Psoas muscle (tissue), 8 donors: ENCODE measurements around the gene AP3S1. TPM values are rescaled to one million over a fixed set of nuclear protein-coding genes. Genes with fewer than 3 reads are reported as not detected.

Experiments used
- ATAC-seq, 4 donors: fragments of 200-7000 bp; cut with Tn5 transposase; one replicate each; pipeline ENCODE4 v1.9.1; 2020; ENCODE audit warnings: moderate library complexity in 3 of 4, mild to moderate bottlenecking in 2 of 4
- DNase-seq, 2 donors: peaks; one replicate each; pipeline ENCODE4 v3.0.0-alpha.2; 2020
- H3K27ac ChIP-seq: fragments of 200-600 bp; one replicate; pipeline ENCODE4 v1.8.0; 2022
- H3K27me3 ChIP-seq, 3 donors: fragments of 200-600 bp in 1 of 3; one replicate each; pipeline versions ENCODE4 v1.6.1 to v1.8.0; 2013 to 2022; ENCODE audit warnings: low read length in 2 of 3, mild to moderate bottlenecking in 2 of 3, moderate library complexity in 1 of 3; ENCODE audit not compliant: insufficient read depth in 3 of 3
- H3K36me3 ChIP-seq, 2 donors: fragments of 200-600 bp in 1 of 2; one replicate each; pipeline versions ENCODE4 v1.6.1 to v1.8.0; 2013 to 2022; ENCODE audit warnings: low read depth in 1 of 2, mild to moderate bottlenecking in 1 of 2, moderate library complexity in 1 of 2; ENCODE audit not compliant: insufficient read depth in 1 of 2
- H3K4me1 ChIP-seq: fragments of 200-600 bp; one replicate; pipeline ENCODE4 v1.8.0; 2022
- H3K4me3 ChIP-seq: fragments of 200-600 bp; one replicate; pipeline ENCODE4 v1.8.0; 2022; ENCODE audit warnings: mild to moderate bottlenecking
- H3K9me3 ChIP-seq: fragments of 200-600 bp; one replicate; pipeline ENCODE4 v1.8.0; 2022
- CTCF ChIP-seq: fragments of 200-600 bp; IDR thresholded peaks from one replicate; pipeline ENCODE4 v1.8.0; 2022; ENCODE audit warnings: antibody characterized with exemption
- WGBS, 3 donors: extraction: QIAGEN DNeasy Blood & Tissue Kit; methylation state at CpG; one replicate each; pipeline versions ENCODE4 v1.1.6 to v1.1.7; 2013; 5-methylcytosine and 5-hydroxymethylcytosine counted together
- intact Hi-C, 2 donors: fragments of 100-400 bp; cut with DNase I; formaldehyde crosslinking; loops; one replicate each; pipeline versions ENCODE4 v1.11.0 to v1.14.2; 2022
- polyA plus RNA-seq, 3 donors: library from polyadenylated mRNA; stranded (reverse); fragments of 200-250 nt; gene quantifications; one replicate each; pipeline ENCODE4 v1.2.3, GENCODE V29; 2013
- total RNA-seq, 4 donors: library from RNA; stranded (reverse); fragmentation: NEBNext Ultra II Directional in 2 of 4; extraction: Animal tissue kit (Norgen Biotek cat#: 25700) in 2 of 4; gene quantifications; one replicate each; pipeline versions ENCODE4 v1.2.1 to v1.2.4, GENCODE V29; 2021 to 2023
- donor health status: healthy with polysubstance abuse.
- donor health status: DM: no; HTN: no; CAD: no; lungs with moderate emphysema.
- donor health status: Bipolar disorder and iron deficiency.
- donor health status: healthy.
- donor health status: DM: yes; HTN: yes; CAD: no.
- donor health status: DM: no; HTN: no; CAD: no.
- donor health status: DM: no; HTN: no; CAD: no.
- donor health status: DM: yes; HTN: yes; CAD: no.

Gene AP3S1
- total and polyA plus RNA-seq, 7 donors: 20.2 to 30.8 (median 27.6) TPM

- no peak overlapping the region for H3K4me3 ChIP-seq
- no peaks in the 10 kb centered on the region for H3K27me3 ChIP-seq
- H3K4me1 ChIP-seq: no peaks in the 10 kb centered on the region
- no peaks in the 10 kb centered on the region for H3K9me3 ChIP-seq
- 88 to 93% (median 88%) methylated on average over 2 of the region's 2 CpGs for WGBS, 3 donors
- H3K27ac ChIP-seq: no peak overlapping the region
- DNase-seq: no peak
- TF ChIP-seq CTCF: no peak
- H3K36me3 ChIP-seq: no peaks in the 10 kb centered on the region
- intact Hi-C loops: no loop called here
- no peak for ATAC-seq
Observed at GRCh38 chr5:115800108-115800507, 41.6 kb upstream of the AP3S1 start.

GRCh38 chr5:115801152-115801551 lies 40.6 kb upstream of the AP3S1 start:
- no peak overlapping the region for H3K27ac ChIP-seq
- no peak overlapping the region for H3K4me3 ChIP-seq
- ATAC-seq (no peak), DNase-seq (no peak)
- no peak for TF ChIP-seq CTCF
- no peaks in the 10 kb centered on the region for H3K27me3 ChIP-seq
- no peaks in the 10 kb centered on the region for H3K9me3 ChIP-seq
- H3K4me1 ChIP-seq: no peaks in the 10 kb centered on the region
- WGBS, 3 donors: 93 to 99% (median 96%) methylated on average over 2 of the region's 2 CpGs
- H3K36me3 ChIP-seq: no peaks in the 10 kb centered on the region
- intact Hi-C loops: no loop called here

GRCh38 chr5:115801984-115802383 lies 39.8 kb upstream of the AP3S1 start:
- H3K9me3 ChIP-seq: no peaks in the 10 kb centered on the region
- no peaks in the 10 kb centered on the region for H3K27me3 ChIP-seq
- intact Hi-C loops: no loop called here
- no peak for DNase-seq
- no peak for ATAC-seq
- no peaks in the 10 kb centered on the region for H3K36me3 ChIP-seq
- TF ChIP-seq CTCF: no peak
- no peaks in the 10 kb centered on the region for H3K4me1 ChIP-seq
- WGBS, 3 donors: 48 to 62% (median 54%) methylated on average over 1 of the region's 1 CpG
- no peak overlapping the region for H3K4me3 ChIP-seq
- H3K27ac ChIP-seq: no peak overlapping the region

- ATAC-seq: no peak
- intact Hi-C loops: no loop called here
Observed at GRCh38 chr5:115806986-115807653, 34.6 kb upstream of the AP3S1 start.

More at GRCh38 chr5:115806986-115807653, 34.6 kb upstream of the AP3S1 start:
- Histone ChIP-seq H3K4me3 (no peak overlapping the region), H3K4me1 (no peaks in the 10 kb centered on the region), H3K27ac (no peak overlapping the region), H3K27me3 (peaks cover 0 to 4% (median 0%) of the 10 kb centered on the region in 3 donors), H3K36me3 (no peaks in the 10 kb centered on the region), H3K9me3 (no peaks in the 10 kb centered on the region)
- no peak for TF ChIP-seq CTCF
- WGBS, 3 donors: 85 to 93% (median 88%) methylated on average over 2 of the region's 2 CpGs
- DNase-seq: no peak
